GM19043 (cell line): ENCODE measurements around the gene KRT38.
"Not testable (repeated sequence)": the region's sequence is repeated elsewhere in the genome, so short reads cannot be mapped to it uniquely, and the experiment has no call there.

ENCODE experiments used
- ATAC-seq: cut with Tn5 transposase; IDR thresholded peaks from one replicate; pipeline ENCODE4 v1.9.1; 2021; ENCODE audit warnings: low read depth; ENCODE audit not compliant: unreplicated experiment

KRT38 gene

GRCh38 chr17:41424111-41424635 lies 16.6 kb downstream of the KRT38 start, which contains the start of gene KRT37:
Gene KRT37 (minus strand): TSS chr17:41424585. CDS start chr17:41424523, 62 bp downstream.
- ATAC-seq = no peak

- ATAC-seq = not testable (repeated sequence)
Observed at GRCh38 chr17:41422586-41422985, 18.2 kb downstream of the KRT38 start.

- no peak for ATAC-seq
Observed at GRCh38 chr17:41421617-41422016, 19.2 kb downstream of the KRT38 start.

- ATAC-seq = no peak
Observed at GRCh38 chr17:41421116-41421515, 19.7 kb downstream of the KRT38 start.

- no peak for ATAC-seq
Observed at GRCh38 chr17:41420134-41420533, 20.6 kb downstream of the KRT38 start.

GRCh38 chr17:41419716-41420115 lies 21.1 kb downstream of the KRT38 start:
- no peak for ATAC-seq

- ATAC-seq = no peak
Observed at GRCh38 chr17:41418116-41418860, 22.5 kb downstream of the KRT38 start.

GRCh38 chr17:41417576-41418015 lies 23.2 kb downstream of the KRT38 start:
- ATAC-seq = no peak

- no peak for ATAC-seq
Observed at GRCh38 chr17:41417127-41417526, 23.7 kb downstream of the KRT38 start.

- ATAC-seq = no peak
Observed at GRCh38 chr17:41416479-41416878, 24.3 kb downstream of the KRT38 start.

- no peak for ATAC-seq
Observed at GRCh38 chr17:41415833-41416335, 24.9 kb downstream of the KRT38 start.

- no peak for ATAC-seq
Observed at GRCh38 chr17:41415411-41415810, 25.4 kb downstream of the KRT38 start.

- no peak for ATAC-seq
Observed at GRCh38 chr17:41413982-41414381, 26.8 kb downstream of the KRT38 start.

GRCh38 chr17:41413353-41413957 lies 27.3 kb downstream of the KRT38 start:
- ATAC-seq = no peak

GRCh38 chr17:41411072-41411840 lies 29.5 kb downstream of the KRT38 start:
- ATAC-seq = no peak

GRCh38 chr17:41407226-41407625 lies 33.6 kb downstream of the KRT38 start:
- no peak for ATAC-seq

GRCh38 chr17:41406205-41406604 lies 34.6 kb downstream of the KRT38 start:
- ATAC-seq = no peak

GRCh38 chr17:41404024-41404671 lies 36.6 kb downstream of the KRT38 start:
- ATAC-seq = no peak

- no peak for ATAC-seq
Observed at GRCh38 chr17:41403404-41404023, 37.3 kb downstream of the KRT38 start.

- ATAC-seq = no peak
Observed at GRCh38 chr17:41402161-41402560, 38.6 kb downstream of the KRT38 start.
